HG03558 (cell line): ENCODE results near the gene PLEKHH1.
"Not testable (repeated sequence)": the region's sequence is repeated elsewhere in the genome, so short reads cannot be mapped to it uniquely, and the experiment has no call there.

ENCODE experiments used
- ATAC-seq: cut with Tn5 transposase; IDR thresholded peaks from one replicate; pipeline ENCODE4 v1.9.1; 2021; ENCODE audit warnings: moderate number of reproducible peaks; ENCODE audit not compliant: unreplicated experiment; ENCODE audit errors: extremely low read depth

Gene PLEKHH1

DNA sequence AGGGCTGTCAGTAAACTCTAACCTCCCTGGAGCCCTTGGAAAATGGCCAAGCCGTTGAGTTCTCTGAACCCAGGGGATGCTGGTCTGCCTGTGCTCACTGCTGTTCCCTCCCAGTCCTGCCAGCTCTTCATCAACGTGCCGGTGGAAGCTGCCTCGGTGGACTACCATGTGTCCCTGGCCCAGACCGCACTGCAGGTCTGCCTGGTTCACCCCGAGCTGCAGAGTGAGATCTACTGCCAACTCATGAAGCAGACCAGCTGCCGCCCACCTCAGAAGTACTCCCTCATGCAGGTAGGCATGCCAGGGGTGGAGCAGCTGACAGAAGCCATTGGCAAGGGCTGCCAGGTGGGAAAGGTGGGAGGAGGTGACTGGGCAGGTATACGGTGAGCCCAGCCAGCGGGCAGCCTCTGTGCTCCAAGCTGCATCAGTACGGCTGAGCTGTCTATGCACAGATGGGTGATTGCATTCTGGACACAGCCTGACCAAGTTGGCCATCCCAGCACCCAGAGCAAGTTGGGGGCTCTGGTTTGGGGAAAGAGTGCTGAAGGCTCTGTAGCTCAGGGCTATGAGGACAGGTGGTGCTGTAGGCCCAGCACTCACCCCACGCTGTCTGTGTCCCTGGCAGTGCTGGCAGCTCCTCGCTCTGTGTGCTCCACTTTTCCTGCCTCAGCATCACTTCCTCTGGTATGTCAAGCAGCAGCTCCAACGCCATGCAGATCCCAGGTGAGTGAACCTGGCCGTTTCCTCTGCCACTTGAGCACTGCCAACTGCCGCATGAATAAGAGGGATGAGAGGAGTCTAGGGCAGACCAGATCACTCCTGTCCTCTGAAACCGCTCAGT is 45.0 kb downstream of the PLEKHH1 start:
- ATAC-seq: no peak

DNA sequence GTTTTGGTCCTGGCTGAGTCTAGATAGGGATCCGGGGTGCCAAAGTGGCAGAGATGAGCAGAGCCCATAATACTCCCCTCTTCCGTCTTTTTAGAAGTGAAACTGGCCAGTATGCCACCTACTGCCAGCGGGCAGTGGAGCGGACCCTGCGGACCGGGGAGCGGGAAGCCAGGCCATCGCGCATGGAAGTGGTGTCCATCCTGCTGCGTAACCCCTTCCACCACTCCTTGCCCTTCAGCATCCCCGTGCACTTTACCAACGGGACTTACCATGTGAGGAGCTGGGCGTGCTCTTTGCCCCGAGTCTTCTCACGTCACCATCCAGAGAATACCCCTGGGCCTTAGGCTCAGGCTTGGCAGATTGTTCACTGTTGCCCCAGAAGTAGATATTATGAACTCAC is 46.0 kb downstream of the PLEKHH1 start:
- ATAC-seq: no peak

DNA sequence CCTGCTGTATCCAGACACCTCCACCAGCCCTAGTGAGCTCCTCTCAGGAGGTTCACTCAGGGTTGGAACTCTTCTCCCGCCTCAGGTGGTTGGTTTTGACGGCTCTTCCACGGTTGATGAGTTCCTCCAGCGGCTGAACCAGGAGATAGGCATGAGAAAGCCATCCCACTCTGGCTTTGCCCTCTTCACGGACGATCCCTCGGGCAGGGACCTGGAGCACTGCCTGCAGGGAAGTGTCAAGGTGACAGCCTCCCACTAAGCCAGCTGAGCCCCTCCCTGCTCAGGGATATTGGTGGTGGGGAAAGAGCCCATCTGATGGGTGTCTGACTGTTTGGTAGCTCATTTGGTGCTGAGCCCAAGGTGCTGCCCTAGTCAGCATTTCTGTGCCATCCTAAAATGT is 46.5 kb downstream of the PLEKHH1 start:
- ATAC-seq: no peak

DNA sequence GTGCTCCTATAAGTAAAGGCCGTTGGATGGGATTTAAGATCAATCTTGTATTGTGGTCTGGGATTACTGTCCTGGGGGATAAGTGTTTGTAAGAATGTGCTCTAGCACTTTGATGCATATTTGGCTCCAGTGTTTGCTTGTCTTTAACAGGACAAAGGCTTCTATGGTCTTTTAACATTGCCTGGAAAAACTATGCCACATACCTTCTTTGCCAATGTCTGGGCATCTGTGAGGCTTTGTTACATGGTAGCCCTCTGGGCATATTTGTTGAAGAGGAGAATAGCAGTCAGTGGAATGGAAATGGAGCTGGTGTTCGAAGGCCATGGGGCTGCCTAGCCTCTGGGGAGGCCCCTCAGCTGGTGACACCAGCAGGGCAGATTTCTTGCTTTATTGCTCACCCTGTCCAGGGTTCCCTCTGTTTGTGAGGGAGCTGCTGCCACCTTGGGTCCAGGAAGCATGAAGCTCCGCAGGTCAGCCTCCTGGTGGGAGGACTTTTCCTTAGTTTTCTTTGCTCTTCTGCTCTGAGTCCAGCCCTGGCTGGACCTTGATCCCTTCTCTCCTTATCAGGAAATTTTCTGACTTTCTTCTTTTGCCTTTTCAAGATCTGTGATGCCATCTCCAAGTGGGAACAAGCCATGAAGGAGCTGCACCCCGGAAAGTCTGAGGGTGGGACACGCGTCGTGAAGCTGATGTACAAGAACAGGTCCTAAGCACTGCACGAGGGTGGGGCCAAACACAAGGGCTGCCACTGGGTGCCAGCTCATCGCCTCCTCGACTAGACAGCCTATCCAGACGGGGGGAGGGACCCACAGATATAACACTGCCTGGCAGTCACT is 47.5 kb downstream of the PLEKHH1 start:
- ATAC-seq: no peak

DNA sequence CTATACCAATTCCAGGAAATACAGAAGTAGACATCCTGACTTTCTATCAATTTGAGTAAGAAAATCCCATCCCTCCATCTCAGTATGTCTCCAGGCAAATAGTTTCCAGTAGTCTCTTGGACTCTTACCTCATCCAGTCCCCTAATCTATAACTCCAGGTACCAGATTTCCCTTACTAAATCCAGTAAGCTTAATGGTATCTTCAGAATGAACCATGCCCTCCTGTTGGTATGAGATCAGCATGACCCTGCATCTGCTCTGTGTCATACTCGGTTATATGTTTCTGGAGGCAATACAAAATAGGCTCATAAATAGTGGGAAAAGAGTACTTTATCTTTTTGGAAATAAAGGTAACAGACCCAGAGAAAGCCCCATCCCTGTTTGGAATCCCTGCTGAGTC is 48.6 kb downstream of the PLEKHH1 start:
- ATAC-seq: no peak

DNA sequence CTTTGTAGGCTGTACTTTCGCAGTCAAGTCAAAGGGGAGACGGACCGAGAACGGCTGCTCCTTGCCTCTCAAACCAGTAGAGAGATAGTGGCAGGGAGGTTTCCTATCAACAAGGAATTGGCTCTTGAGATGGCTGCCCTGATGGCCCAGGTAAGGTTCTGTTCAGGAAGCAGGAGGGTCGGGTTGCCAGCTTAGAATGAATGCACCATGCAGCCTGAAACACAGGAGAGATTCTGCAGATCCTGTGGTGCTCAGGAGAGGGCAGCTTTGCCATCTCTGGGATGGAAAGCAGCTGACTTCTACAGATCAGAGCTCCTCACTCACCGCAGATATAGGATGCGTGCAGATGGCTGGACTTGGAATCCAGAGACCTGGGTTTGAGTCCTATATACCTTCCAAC is 49.0 kb downstream of the PLEKHH1 start:
- ATAC-seq: no peak

DNA sequence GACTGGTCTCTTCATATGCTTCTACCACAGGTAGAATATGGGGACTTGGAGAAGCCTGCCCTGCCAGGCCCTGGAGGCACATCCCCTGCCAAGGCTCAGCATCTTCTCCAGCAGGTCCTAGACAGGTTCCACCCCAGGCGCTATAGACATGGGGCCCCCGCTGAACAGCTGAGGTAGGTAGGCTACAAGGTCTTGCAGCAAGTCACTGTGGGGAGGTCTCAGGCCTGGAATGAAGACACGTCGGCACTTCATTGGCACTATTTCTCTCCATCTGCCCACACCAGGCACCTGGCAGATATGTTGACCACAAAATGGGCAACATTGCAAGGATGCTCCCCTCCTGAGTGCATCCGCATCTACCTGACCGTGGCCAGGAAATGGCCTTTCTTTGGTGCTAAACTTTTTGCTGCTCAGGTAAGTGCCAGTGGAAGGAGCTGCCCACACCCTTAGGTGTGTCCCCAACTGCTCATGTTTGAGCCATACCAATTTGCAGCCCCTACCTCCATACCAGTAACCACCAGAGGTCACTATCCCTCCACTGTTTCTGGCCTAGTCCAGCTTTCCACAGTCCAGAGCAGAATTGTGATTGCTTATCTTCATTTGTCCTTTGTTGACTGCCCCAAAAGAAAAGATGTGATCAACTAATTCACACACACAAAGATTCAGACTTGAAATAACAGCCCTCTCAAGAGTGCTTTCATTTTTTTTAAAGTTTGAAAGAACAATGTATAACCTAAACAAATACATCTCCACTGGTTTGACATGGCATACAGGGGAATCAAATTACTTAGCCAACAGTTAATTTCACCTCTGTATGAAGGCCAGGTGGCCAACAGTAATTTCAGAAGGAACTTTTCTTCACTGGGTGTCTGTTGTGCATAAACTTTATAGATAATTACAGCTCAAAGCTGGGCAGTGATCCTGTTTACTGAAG is 50.9 kb downstream of the PLEKHH1 start:
- ATAC-seq: no peak

DNA sequence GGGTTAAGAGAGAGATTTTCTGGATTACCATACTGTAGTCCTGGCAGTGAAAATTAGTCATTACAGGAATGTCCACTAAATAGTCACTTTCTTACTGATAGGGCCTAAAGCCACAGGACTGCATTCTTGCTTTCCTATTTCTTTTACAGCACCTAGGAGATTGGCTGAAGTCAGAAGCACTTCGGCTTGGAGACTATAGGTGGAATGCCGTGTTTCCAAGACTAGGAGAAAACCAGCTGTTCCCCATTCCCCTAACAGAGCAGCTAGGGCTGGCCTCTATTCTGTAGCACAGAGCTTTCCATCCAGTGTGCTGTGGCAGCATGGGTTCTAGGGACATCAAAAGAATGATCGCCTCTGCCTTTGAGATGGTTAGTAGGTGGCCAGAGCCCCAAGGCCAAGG is 51.9 kb downstream of the PLEKHH1 start:
- ATAC-seq: no peak

DNA sequence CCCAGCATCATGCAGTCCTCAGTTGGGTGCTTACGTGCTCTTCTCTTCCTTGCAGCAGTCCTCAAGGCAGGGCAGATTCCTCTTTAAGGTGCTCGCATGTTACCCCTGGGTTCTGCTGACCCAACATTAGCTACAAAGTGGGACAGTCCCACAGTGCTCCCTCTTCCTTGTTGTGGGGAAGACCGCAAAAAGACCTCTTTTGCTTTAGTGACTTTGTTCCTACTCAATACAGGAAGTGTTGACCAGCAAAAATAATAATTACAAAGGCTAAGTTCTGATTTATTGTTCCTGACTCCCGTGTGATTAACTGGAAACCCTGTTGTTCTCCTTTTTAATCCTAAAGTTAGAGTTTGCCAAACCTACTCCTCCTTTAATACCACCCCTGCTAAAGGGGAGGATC is 53.3 kb downstream of the PLEKHH1 start:
- no peak for ATAC-seq

DNA sequence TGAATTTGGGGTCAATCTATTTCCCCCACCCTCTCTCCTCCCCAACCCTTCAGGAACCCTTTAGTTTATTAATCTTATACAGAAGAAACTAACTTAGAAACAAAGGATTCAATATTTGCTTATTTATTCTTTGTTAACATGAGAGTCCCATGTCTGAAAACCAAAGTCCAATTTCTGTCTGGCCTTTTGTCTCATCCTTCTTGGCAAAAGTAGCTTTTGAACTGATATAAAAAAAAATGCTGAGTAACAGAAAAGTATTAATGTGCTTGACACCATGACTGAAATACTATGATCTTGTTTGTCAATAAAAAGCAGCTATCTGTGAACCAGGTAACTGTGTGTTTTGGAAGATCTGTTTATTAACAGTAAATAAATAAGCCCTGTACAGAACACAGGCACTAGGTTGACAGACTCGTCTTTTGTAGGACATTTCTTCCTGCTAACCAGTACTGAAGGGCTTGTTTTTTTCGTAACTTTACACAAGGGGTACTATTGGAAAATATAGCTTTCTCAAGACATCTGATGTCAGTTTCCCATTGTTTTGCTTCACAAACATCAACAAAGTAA is 56.2 kb downstream of the PLEKHH1 start:
- no peak for ATAC-seq

DNA sequence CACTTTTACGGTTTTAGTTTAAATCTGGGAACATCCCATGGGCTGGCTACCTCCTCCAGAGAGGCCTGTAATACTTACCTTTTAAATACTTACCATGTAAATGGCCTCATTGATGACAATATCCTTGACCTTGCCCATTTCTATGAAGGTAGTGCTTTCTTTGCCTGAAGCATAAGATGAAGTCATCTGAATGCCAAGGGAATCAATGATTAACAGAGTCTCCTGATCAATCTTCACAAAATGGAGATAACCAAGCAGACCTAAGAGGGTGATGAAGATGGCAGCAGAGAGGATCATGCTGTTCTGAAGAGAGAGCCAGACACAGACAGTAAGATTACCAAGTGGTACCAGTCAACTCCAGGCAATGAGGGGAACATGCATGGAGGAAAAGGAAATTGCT is 60.6 kb downstream of the PLEKHH1 start:
- not testable (repeated sequence) for ATAC-seq

DNA sequence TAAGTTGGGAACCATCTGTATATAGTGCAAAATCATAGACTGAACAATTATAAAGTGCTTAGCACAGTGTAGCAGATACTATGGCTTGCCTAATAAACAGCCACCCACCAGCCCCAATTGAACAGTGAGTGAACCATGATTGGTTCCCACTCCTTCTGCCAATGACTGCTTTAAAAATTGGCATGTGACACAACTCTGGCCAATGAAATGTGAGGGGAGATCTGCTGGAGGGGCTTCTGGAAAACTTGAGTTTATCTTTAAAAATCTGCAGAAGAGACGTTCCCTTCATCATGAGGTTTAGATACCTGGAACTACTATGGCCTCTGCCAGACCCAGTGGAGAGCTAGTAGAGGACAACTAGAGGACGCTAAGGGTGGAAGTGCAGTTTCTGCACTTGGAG is 62.3 kb downstream of the PLEKHH1 start:
- ATAC-seq: no peak

DNA sequence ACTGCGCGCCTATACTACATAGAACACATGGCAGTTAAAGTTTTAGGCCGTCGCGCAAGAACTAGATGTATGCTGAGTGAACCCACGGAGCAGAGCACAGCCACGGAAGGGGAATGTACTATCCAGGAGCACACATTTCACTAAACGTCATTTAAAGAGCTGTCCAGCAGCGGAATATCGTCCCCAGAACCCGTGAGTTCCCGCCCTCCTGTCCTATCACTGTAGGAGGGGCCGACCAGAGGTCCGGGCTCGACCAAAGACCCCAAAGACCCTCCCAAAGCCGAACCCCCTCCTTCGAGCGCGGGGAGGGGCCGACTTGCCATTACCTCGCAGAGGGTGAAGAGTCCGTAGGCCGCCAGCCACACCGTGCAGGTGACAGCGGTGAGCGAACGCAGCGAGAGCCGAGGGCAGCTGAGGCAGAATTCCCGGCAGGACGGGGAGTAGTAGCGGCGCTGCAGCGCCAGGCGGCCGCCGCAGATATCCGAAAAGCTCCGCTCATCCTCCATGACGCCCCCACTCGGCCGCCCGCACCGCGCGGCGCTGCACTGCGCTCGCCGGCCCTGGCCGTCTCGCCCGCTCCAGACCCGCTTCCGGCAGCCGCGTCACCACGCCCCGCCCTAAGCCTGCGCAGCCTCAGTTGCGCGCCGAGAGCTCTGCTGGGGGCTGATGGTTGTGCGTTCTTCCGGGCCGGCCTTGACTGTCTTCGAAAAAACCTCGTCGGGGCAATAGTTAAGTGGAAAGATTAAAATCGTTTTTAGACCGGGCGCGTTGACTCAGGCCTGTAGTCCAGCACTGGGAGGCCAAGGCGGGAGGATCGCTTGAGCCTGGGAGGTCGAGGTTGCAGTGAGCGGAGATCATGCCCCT is 66.8 kb downstream of the PLEKHH1 start, which contains the start of gene PIGH:
TSS of gene PIGH (minus strand) at position 571 of the 864 bp plus-strand sequence. CDS start at position 506, 65 bp downstream.
- ATAC-seq: peak; percentile 73

DNA sequence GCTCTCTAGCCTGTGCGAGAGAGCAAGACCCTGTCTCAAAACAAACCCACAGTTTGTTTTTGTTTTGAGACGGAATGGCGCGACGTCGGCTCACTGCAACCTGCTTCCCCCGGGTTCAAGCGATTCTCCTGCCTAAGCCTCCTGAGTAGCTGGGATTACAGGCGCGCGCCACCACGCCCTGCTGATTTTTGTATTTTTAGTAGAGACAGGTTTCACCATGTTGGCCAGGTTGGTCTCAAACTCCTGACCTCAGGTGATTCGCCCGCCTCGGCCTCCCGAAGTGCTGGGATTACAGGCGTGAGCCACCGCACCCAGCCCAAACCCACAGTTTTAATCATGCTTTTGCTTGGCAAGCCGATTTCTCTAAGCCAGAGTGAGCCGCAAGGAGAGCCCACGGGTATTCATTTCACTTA is 67.5 kb downstream of the PLEKHH1 start:
- ATAC-seq: not testable (repeated sequence)

DNA sequence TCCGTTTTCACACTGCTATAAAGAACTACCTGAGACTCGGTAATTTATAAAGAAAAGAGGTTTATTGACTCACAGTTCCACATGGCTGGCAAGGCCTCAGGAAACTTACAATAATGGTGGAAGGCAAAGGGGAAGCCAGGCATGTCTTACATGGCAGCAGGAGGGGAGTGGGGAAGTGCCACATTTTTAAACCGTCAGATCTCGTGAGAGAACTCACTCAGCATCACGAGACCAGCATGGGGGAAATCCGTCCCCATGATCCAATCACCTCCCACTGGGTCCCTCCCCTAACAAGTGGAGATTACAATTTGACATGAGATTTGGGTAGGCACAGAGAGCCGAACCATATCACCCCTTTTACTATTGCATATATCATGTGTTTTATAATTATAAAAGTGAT is 69.0 kb downstream of the PLEKHH1 start:
- no peak for ATAC-seq

DNA sequence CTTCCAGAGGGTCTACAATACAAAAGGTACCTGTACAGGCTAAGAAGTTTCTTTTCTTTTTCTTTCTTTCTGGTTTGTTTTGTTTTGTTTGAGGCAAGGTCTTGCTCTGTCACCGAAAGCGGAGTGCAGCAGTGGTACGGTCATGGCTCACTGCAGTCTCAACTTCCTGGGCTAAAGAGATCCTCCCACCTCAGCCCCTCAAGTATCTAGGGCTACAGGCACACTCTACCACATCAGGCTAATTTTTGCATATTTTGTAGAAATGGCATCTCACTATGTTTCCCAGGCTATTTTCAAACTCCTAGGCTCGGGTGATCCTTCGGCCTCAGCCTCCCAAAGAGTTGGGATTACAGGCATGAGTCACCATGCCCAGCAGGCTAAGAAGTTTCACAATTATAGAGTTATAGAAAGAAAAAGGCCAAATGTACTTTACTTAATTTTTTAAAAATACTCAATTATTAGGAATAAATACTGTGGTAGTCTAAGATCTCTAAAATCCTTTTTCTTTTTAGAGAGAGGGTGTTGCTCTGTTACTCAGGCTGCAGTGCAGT is 70.0 kb downstream of the PLEKHH1 start:
- ATAC-seq: peak; percentile 34

DNA sequence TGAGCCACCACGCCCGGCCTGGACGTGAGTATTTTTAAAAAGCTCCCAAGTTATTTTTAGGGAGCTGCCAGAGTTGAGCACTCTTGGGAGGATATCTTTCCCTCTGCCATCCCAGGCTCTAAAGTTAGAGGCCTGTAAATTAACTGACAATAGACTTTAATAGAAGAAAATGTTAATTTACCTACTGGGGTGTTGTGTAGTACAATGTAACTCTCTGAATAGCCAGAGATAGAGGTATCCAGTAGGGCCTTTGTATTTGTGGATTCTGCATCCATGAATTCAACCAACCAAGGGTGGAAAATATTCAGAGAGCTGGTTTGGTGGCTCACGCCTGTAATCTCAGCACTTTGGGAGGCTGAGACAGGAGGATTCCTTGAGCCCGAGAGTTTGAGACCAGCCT is 74.6 kb downstream of the PLEKHH1 start:
- no peak for ATAC-seq

DNA sequence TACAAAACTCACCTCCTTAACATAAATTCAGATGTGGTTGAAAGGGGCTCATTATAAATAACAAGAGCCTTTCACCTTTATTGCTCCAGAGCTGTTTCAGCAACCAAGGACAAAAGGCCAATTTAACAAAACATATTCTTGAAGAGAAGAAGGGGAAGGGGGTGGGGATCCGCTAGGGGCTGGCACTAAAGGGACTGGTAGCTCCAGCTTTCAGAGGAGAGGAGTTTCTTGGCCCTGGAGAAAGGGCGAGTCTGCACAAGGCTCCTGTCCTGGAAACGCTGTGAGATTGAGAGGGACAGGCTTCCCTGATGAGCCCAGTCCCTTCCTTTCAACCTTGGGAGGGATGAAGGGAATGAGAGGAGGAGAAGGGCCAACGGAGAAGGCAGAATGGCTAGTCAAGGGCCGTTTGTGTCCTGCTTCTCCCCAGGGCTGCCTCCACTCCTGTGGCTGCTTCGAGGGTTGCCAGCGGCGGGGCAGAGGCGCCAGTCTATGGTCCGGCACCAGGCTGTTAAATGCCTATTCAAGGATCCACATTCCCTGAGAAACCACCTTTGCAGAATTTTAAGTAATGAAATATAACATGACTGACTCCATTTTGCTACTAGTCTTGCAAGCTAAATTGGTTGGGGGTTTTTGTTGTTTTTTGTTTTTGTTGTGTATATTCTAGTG is 76.7 kb downstream of the PLEKHH1 start:
- ATAC-seq: no peak
